ENCODE data around the gene PTCHD1. TPM values are rescaled to one million over a fixed set of nuclear protein-coding genes. Genes with fewer than 3 reads are reported as not detected.

PTCHD1 gene
- total RNA-seq, 2 donors from 2014 or later, result 0.15 to 1.6 TPM

DNA sequence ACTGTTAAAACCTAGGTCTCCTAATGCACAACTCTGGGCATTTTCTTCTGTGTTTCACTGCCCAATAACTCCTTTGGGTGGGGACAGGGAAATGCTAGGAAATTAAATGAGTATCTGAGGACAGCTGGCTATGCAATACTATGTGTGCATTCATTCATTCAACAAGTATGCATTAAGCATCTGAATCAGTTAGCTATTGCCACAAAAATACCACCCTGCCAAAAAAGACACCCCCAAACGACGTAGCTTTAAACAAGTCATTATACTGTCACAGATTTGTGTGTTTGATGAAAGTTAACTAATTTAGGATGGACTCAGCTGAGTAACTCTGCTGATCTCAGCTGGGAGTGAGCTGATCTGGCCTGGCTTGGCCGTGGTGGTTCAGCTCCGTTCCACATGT, 29.8 kb upstream of the PTCHD1 start:
- Histone ChIP-seq H3K27me3 (no peaks in the 10 kb centered on the region), H3K27ac (no peak overlapping the region), H3K9me3 (no peaks in the 10 kb centered on the region), H3K36me3 (no peaks in the 10 kb centered on the region), H3K4me1 (no peaks in the 10 kb centered on the region), H3K4me3 (no peak overlapping the region), H3K9ac (ENCODE audit: low read depth in 2 of 2, low read length in 2 of 2) (no peak overlapping the region)
- intact Hi-C loops (cut with DNase I), result no loop called here
- no peak for DNase-seq
- no peak for TF ChIP-seq CTCF (IDR thresholded peaks at IDR 0.05)

- no peak for TF ChIP-seq CTCF (IDR thresholded peaks at IDR 0.05)
- no peak overlapping the region for H3K27ac ChIP-seq
Measured at GRCh38 chrX:23311731-23312130, 22.9 kb upstream of the PTCHD1 start.

DNA sequence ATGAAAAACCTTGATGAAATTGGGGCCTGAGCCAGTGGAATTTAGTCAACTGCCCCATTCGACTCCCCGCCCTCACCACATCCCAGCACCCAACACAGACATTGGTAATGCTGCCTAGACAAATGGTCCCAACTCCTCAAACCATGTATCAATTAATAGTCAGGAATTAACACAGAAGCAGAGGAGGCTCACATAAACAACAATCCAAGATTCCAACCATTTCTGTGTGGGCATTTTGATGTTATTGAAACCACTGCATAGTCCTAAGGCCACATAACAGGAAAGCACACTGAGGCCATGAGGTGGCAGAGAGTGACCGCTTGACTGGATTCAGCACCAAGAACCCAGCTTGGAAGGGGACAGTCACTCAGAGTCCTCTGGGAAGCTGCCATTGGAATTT, 22.5 kb upstream of the PTCHD1 start:
- no peaks in the 10 kb centered on the region for H3K36me3 ChIP-seq
- H3K9me3 ChIP-seq, result no peaks in the 10 kb centered on the region
- intact Hi-C loops (cut with DNase I), result no loop called here
- TF ChIP-seq CTCF (IDR thresholded peaks at IDR 0.05), result no peak
- no peaks in the 10 kb centered on the region for H3K4me1 ChIP-seq
- H3K27ac ChIP-seq, result no peak overlapping the region
- H3K4me3 ChIP-seq, result no peak overlapping the region
- H3K9ac ChIP-seq (ENCODE audit: low read depth in 2 of 2, low read length in 2 of 2), result no peak overlapping the region
- no peaks in the 10 kb centered on the region for H3K27me3 ChIP-seq
- DNase-seq, result no peak

More at GRCh38 chrX:23311731-23312130, 22.9 kb upstream of the PTCHD1 start:
- Histone ChIP-seq H3K36me3 (no peaks in the 10 kb centered on the region), H3K9ac (ENCODE audit: low read depth in 2 of 2, low read length in 2 of 2) (no peak overlapping the region), H3K4me3 (no peak overlapping the region), H3K9me3 (no peaks in the 10 kb centered on the region), H3K27me3 (no peaks in the 10 kb centered on the region), H3K4me1 (no peaks in the 10 kb centered on the region)
- DNase-seq, result no peak
- intact Hi-C loops (cut with DNase I), result no loop called here

GRCh38 chrX:23317799-23318724, 16.6 kb upstream of the PTCHD1 start:
- DNase-seq, result peak; percentile 22

GRCh38 chrX:23327104-23327503, 7.5 kb upstream of the PTCHD1 start:
- intact Hi-C loops (cut with DNase I), result no loop called here
- Histone ChIP-seq H3K4me1 (no peaks in the 10 kb centered on the region), H3K27ac (no peak overlapping the region), H3K9ac (ENCODE audit: low read depth in 2 of 2, low read length in 2 of 2) (no peak overlapping the region), H3K36me3 (no peaks in the 10 kb centered on the region), H3K4me3 (no peak overlapping the region), H3K27me3 (peaks cover 5% of the 10 kb centered on the region), H3K9me3 (no peaks in the 10 kb centered on the region)
- no peak for DNase-seq
- TF ChIP-seq CTCF (IDR thresholded peaks at IDR 0.05), result no peak

More at GRCh38 chrX:23317799-23318724, 16.6 kb upstream of the PTCHD1 start:
- peak; percentile 69 for TF ChIP-seq CTCF (IDR thresholded peaks at IDR 0.05)
- intact Hi-C loops (cut with DNase I), result no loop called here
- H3K9ac ChIP-seq (ENCODE audit: low read depth in 2 of 2, low read length in 2 of 2), result no peak overlapping the region
- no peaks in the 10 kb centered on the region for H3K27me3 ChIP-seq
- no peak overlapping the region for H3K4me3 ChIP-seq
- H3K9me3 ChIP-seq, result no peaks in the 10 kb centered on the region
- H3K27ac ChIP-seq, result no peak overlapping the region
- H3K4me1 ChIP-seq, result no peaks in the 10 kb centered on the region
- H3K36me3 ChIP-seq, result no peaks in the 10 kb centered on the region
